WTC11 (cell line): ENCODE results near the gene BAK1. TPM values are rescaled to one million over a fixed set of nuclear protein-coding genes. Genes with fewer than 3 reads are reported as not detected.
A peak's percentile ranks its signal among the peaks of the same experiment; 100 is the strongest.

ENCODE experiments used
- ATAC-seq: fragments of 200-7000 bp; cut with Tn5 transposase; 2 replicates; pipeline ENCODE4 v1.10.0; 2021; ENCODE audit warnings: mild to moderate bottlenecking, moderate library complexity
- CTCF ChIA-PET: fragments of 300-600 bp; sonication (Branson Sonifier 250); formaldehyde crosslinking; loops from one replicate; lab custom pipeline; 2021; ENCODE audit warnings: antibody characterized with exemption; lab: Charles Lee
- POLR2A ChIA-PET: fragments of 350-600 bp; sonication (Branson Sonifier 250); formaldehyde crosslinking; loops from one replicate; lab custom pipeline; 2021; ENCODE audit warnings: antibody characterized with exemption; lab: Charles Lee
- DNase-seq: peaks from one replicate; pipeline ENCODE4 v3.0.0; 2021; ENCODE audit warnings: low spot score
- H3K27ac Mint-ChIP-seq: 2 replicates; pipeline ENCODE4 v1.8.0; 2021; ENCODE audit warnings: mixed read lengths
- H3K27me3 Mint-ChIP-seq: 2 replicates; pipeline ENCODE4 v1.8.0; 2021; ENCODE audit warnings: low read depth, mild to moderate bottlenecking, moderate library complexity, mixed read lengths
- H3K36me3 Mint-ChIP-seq: 2 replicates; pipeline ENCODE4 v1.8.0; 2021; ENCODE audit warnings: mixed read lengths
- H3K4me1 Mint-ChIP-seq: 2 replicates; pipeline ENCODE4 v1.8.0; 2022; ENCODE audit warnings: mixed read lengths
- H3K4me3 Mint-ChIP-seq: 2 replicates; pipeline ENCODE4 v1.8.0; 2021; ENCODE audit warnings: mild to moderate bottlenecking, moderate library complexity, mixed read lengths
- H3K9me3 Mint-ChIP-seq: 2 replicates; pipeline ENCODE4 v1.8.0; 2021; ENCODE audit warnings: mixed read lengths
- ATF1 ChIP-seq: sonication (generic); formaldehyde crosslinking; IDR thresholded peaks from 2 replicates; pipeline ENCODE4 v1.8.1; 2023; ENCODE audit warnings: mild to moderate bottlenecking, moderate library complexity, missing genetic modification reagents
- ESRRA ChIP-seq: sonication (generic); formaldehyde crosslinking; IDR thresholded peaks from 2 replicates; pipeline ENCODE4 v1.8.1; 2022; ENCODE audit warnings: mild to moderate bottlenecking, missing genetic modification reagents, borderline replicate concordance
- FOXK1 ChIP-seq: sonication (generic); formaldehyde crosslinking; IDR thresholded peaks from 2 replicates; pipeline ENCODE4 v1.8.0; 2022; ENCODE audit warnings: mild to moderate bottlenecking, moderate library complexity, missing genetic modification reagents
- FOXP1 ChIP-seq: sonication (generic); formaldehyde crosslinking; IDR thresholded peaks from 2 replicates; pipeline ENCODE4 v1.8.0; 2022; ENCODE audit warnings: missing genetic modification reagents, mild to moderate bottlenecking, moderate library complexity, borderline replicate concordance
- JUN ChIP-seq: sonication (generic); formaldehyde crosslinking; IDR thresholded peaks from 2 replicates; pipeline ENCODE4 v1.8.0; 2023; ENCODE audit warnings: mild to moderate bottlenecking, missing genetic modification reagents
- MXD4 ChIP-seq: fragments of 250-450 bp; sonication (Bioruptor Pico); IDR thresholded peaks from 2 replicates; pipeline ENCODE4 v1.8.0; 2021; ENCODE audit warnings: mild to moderate bottlenecking, moderate library complexity, borderline replicate concordance
- NR1H2 ChIP-seq: sonication (generic); formaldehyde crosslinking; IDR thresholded peaks from 2 replicates; pipeline ENCODE4 v1.9.0; 2021; ENCODE audit warnings: mild to moderate bottlenecking, moderate library complexity, missing genetic modification reagents
- RELA ChIP-seq: sonication (generic); formaldehyde crosslinking; IDR thresholded peaks from 2 replicates; pipeline ENCODE4 v1.8.1; 2022; ENCODE audit warnings: missing genetic modification reagents, mild to moderate bottlenecking, borderline replicate concordance
- TEAD4 ChIP-seq: sonication (generic); formaldehyde crosslinking; IDR thresholded peaks from 2 replicates; pipeline ENCODE4 v1.8.0; 2022; ENCODE audit warnings: mild to moderate bottlenecking, missing genetic modification reagents
- ZNF121 ChIP-seq: sonication (generic); formaldehyde crosslinking; IDR thresholded peaks from 2 replicates; pipeline ENCODE4 v1.8.0; 2023; ENCODE audit warnings: missing genetic modification reagents
- ZNF219 ChIP-seq: sonication (generic); formaldehyde crosslinking; IDR thresholded peaks from 2 replicates; pipeline ENCODE4 v1.8.0; 2023; ENCODE audit warnings: missing genetic modification reagents, mild to moderate bottlenecking, borderline replicate concordance
- ZNF396 ChIP-seq: fragments of 250-450 bp; sonication (Bioruptor Pico); IDR thresholded peaks from 2 replicates; pipeline ENCODE4 v1.8.0; 2021; ENCODE audit warnings: mild to moderate bottlenecking, moderate library complexity, borderline replicate concordance
- ZNF671 ChIP-seq: fragments of 250-450 bp; sonication (Bioruptor Pico); IDR thresholded peaks from 2 replicates; pipeline ENCODE4 v1.8.0; 2021; ENCODE audit warnings: mild to moderate bottlenecking
- total RNA-seq: library from RNA; stranded (reverse); gene quantifications from 3 replicates; pipeline ENCODE4 v1.2.3, GENCODE V29; 2021
- TF ChIP-seq, protein P1 (sequence below): fragments of 250-450 bp; sonication (Bioruptor Pico); IDR thresholded peaks from 2 replicates; pipeline ENCODE4 v1.8.0; 2021; ENCODE audit warnings: mild to moderate bottlenecking
- TF ChIP-seq, protein P2 (sequence below): sonication (generic); formaldehyde crosslinking; IDR thresholded peaks from 2 replicates; pipeline ENCODE4 v1.8.0; 2022; ENCODE audit warnings: missing genetic modification reagents
- TF ChIP-seq, protein P3 (sequence below): sonication (generic); formaldehyde crosslinking; IDR thresholded peaks from 2 replicates; pipeline ENCODE4 v1.8.0; 2022; ENCODE audit warnings: mild to moderate bottlenecking, missing genetic modification reagents
- TF ChIP-seq, protein P4 (sequence below): fragments of 250-450 bp; sonication (Bioruptor Pico); IDR thresholded peaks from 2 replicates; pipeline ENCODE4 v1.9.0; 2021; ENCODE audit warnings: mild to moderate bottlenecking
- TF ChIP-seq, protein P5 (sequence below): sonication (generic); formaldehyde crosslinking; IDR thresholded peaks from 2 replicates; pipeline ENCODE4 v1.8.1; 2022; ENCODE audit warnings: missing genetic modification reagents, borderline replicate concordance
- TF ChIP-seq, protein P6 (sequence below): fragments of 250-450 bp; sonication (Bioruptor Pico); IDR thresholded peaks from 2 replicates; pipeline ENCODE4 v2.1.2; 2022; ENCODE audit warnings: mild to moderate bottlenecking, moderate library complexity

The BAK1 gene
- total RNA-seq, 1 experiment from 2014 or later, result 40.5 TPM

DNA sequence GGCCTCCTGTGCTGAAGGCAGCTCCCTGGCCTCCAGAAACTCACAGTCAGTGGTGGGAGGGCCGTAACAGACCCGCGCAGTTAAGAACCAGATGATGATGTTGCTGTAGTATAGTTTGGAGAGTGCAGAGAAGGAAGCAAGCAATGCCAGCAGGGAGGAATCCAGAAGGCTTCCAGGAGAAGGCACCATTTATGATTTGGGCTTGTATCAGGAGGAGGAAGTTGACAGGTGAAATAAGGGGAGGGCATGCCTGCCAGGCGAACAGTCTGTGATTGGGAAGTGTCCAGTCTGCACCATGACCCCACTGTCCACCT lies 13.3 kb upstream of the BAK1 start:
- Mint-ChIP-seq H3K4me3 (peak overlapping the region; percentile 60), H3K4me1 (peaks cover 35% of the 10 kb centered on the region), H3K9me3 (peaks cover 7% of the 10 kb centered on the region; the same call in 1 of the 2 replicates), H3K27ac (peak overlapping the region; percentile 37; the same call in 1 of the 2 replicates), H3K27me3 (no peaks in the 10 kb centered on the region; the same call in none of the 2 replicates), H3K36me3 (no peaks in the 10 kb centered on the region)
- POLR2A ChIA-PET, result interaction anchor here (2.5 kb wide), 1 partner anchor 28 kb away, joined by 10 read pairs; the partner anchor contains the start of gene ITPR3
- DNase-seq, result no peak
- TF ChIP-seq ZNF219 (CRISPR knock-in tag) (no peak), FOXK1 (CRISPR knock-in tag) (no peak), ZNF396 (CRISPR knock-in tag) (no peak), ESRRA (CRISPR knock-in tag) (no peak), FOXP1 (no peak), ATF1 (CRISPR knock-in tag) (no peak)
- TF ChIP-seq, protein P1, sequence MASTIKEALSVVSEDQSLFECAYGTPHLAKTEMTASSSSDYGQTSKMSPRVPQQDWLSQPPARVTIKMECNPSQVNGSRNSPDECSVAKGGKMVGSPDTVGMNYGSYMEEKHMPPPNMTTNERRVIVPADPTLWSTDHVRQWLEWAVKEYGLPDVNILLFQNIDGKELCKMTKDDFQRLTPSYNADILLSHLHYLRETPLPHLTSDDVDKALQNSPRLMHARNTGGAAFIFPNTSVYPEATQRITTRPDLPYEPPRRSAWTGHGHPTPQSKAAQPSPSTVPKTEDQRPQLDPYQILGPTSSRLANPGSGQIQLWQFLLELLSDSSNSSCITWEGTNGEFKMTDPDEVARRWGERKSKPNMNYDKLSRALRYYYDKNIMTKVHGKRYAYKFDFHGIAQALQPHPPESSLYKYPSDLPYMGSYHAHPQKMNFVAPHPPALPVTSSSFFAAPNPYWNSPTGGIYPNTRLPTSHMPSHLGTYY, result no peak
- ATAC-seq, result no peak
- CTCF ChIA-PET, result interaction anchor here (1.3 to 4.4 kb wide), 6 partner anchors 10 to 462 kb away, joined by 3 to 33 read pairs (median 16); partner anchors contain the start of gene ITPR3

DNA sequence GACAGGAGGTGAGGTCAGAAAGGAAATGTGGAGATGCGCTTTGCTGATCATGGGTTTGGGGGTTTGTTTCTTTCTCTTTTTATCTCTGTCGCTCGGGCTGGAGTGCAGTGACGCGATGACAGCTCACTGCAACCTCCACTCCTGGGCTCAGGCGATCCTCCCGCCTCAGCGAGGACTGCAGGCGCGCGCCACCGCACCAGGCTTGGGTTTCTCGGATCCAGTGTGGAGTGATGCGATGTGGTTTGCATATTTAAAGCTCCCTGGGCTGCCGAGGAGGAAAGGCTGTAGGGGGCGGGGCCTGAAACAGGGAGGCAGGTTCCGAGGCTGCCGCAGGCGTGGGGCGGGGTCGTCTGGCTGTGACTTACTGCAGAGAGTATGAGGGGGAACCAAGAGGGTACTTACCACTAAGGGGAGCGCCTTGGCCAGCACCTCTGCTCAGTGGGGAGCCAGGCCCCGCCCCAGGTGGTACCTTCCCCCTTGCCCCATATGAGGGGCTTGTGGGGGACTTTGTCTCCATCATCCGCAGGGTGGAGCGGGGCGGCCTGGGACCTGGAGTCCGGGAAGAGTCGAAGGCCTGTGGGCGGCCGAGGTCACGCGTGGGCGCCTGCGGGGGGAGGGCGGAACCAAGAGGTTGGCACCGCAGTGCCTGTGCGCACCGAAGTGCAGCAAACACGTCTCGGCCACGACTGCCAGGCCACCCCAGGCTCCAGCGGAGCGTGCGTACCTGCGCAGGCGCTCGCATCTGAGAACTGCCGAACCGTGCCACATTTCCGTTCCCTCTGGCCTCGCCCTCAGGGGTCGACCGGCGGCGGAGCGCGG lies 12.7 kb upstream of the BAK1 start:
- DNase-seq, result peak; percentile 84
- H3K36me3 Mint-ChIP-seq, result no peaks in the 10 kb centered on the region
- H3K4me1 Mint-ChIP-seq, result peaks cover 35% of the 10 kb centered on the region
- H3K9me3 Mint-ChIP-seq, result peaks cover 7% of the 10 kb centered on the region; the same call in 1 of the 2 replicates
- no peaks in the 10 kb centered on the region; the same call in none of the 2 replicates for H3K27me3 Mint-ChIP-seq
- ChIA-PET CTCF (interaction anchor here (0.6 to 4.4 kb wide), 14 partner anchors 9 to 767 kb away, joined by 3 to 33 read pairs (median 6); partner anchors contain the start of genes BAK1, ITPR3 and ZBTB22), POLR2A (interaction anchor here (2.5 kb wide), 1 partner anchor 29 kb away, joined by 10 read pairs; the partner anchor contains the start of gene ITPR3)
- peak overlapping the region; percentile 60 for H3K4me3 Mint-ChIP-seq
- TF ChIP-seq NR1H2 (CRISPR knock-in tag), result no peak
- TF ChIP-seq, protein P2, sequence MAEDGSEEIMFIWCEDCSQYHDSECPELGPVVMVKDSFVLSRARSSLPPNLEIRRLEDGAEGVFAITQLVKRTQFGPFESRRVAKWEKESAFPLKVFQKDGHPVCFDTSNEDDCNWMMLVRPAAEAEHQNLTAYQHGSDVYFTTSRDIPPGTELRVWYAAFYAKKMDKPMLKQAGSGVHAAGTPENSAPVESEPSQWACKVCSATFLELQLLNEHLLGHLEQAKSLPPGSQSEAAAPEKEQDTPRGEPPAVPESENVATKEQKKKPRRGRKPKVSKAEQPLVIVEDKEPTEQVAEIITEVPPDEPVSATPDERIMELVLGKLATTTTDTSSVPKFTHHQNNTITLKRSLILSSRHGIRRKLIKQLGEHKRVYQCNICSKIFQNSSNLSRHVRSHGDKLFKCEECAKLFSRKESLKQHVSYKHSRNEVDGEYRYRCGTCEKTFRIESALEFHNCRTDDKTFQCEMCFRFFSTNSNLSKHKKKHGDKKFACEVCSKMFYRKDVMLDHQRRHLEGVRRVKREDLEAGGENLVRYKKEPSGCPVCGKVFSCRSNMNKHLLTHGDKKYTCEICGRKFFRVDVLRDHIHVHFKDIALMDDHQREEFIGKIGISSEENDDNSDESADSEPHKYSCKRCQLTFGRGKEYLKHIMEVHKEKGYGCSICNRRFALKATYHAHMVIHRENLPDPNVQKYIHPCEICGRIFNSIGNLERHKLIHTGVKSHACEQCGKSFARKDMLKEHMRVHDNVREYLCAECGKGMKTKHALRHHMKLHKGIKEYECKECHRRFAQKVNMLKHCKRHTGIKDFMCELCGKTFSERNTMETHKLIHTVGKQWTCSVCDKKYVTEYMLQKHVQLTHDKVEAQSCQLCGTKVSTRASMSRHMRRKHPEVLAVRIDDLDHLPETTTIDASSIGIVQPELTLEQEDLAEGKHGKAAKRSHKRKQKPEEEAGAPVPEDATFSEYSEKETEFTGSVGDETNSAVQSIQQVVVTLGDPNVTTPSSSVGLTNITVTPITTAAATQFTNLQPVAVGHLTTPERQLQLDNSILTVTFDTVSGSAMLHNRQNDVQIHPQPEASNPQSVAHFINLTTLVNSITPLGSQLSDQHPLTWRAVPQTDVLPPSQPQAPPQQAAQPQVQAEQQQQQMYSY, result peak; percentile 67
- TF ChIP-seq, protein P3, sequence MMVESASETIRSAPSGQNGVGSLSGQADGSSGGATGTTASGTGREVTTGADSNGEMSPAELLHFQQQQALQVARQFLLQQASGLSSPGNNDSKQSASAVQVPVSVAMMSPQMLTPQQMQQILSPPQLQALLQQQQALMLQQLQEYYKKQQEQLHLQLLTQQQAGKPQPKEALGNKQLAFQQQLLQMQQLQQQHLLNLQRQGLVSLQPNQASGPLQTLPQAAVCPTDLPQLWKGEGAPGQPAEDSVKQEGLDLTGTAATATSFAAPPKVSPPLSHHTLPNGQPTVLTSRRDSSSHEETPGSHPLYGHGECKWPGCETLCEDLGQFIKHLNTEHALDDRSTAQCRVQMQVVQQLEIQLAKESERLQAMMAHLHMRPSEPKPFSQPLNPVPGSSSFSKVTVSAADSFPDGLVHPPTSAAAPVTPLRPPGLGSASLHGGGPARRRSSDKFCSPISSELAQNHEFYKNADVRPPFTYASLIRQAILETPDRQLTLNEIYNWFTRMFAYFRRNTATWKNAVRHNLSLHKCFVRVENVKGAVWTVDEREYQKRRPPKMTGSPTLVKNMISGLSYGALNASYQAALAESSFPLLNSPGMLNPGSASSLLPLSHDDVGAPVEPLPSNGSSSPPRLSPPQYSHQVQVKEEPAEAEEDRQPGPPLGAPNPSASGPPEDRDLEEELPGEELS (CRISPR knock-in tag), result 0 out of 2 replicates have a peak, but pooled peaks have one; percentile 28
- peak; percentile 75 for ATAC-seq
- peak overlapping the region; percentile 93 for H3K27ac Mint-ChIP-seq

DNA sequence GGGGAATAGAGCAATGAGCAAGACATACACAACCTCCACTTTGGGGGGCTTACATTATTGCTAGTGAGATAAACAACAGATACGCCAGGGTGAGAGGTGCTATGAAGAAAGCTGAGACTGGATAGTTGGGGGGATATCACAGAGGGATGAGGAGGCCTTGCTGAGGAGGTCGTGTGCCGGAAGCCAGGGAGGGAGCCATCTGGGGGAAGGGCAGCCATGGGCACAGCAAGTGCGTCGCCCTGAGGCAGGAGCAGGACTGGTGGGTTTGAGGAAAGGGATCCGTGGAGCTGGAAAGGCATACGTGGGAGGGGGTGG lies 12.2 kb upstream of the BAK1 start:
- ATAC-seq (no peak), DNase-seq (no peak)
- Mint-ChIP-seq H3K27ac (peak overlapping the region; percentile 93), H3K9me3 (peaks cover 7% of the 10 kb centered on the region; the same call in 1 of the 2 replicates), H3K4me1 (peaks cover 35% of the 10 kb centered on the region), H3K36me3 (no peaks in the 10 kb centered on the region), H3K27me3 (no peaks in the 10 kb centered on the region; the same call in none of the 2 replicates), H3K4me3 (peak overlapping the region; percentile 60)
- ChIA-PET CTCF (interaction anchor here (0.6 to 4.4 kb wide), 13 partner anchors 9 to 768 kb away, joined by 3 to 33 read pairs (median 6); partner anchors contain the start of genes BAK1, ITPR3 and ZBTB22), POLR2A (interaction anchor here (2.5 kb wide), 1 partner anchor 30 kb away, joined by 10 read pairs; the partner anchor contains the start of gene ITPR3)
- TF ChIP-seq, protein P4, sequence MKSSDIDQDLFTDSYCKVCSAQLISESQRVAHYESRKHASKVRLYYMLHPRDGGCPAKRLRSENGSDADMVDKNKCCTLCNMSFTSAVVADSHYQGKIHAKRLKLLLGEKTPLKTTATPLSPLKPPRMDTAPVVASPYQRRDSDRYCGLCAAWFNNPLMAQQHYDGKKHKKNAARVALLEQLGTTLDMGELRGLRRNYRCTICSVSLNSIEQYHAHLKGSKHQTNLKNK, result no peak
- TF ChIP-seq FOXK1 (CRISPR knock-in tag), result no peak
- TF ChIP-seq ZNF671, result no peak
- TF ChIP-seq TEAD4 (CRISPR knock-in tag), result no peak
- TF ChIP-seq, protein P5, sequence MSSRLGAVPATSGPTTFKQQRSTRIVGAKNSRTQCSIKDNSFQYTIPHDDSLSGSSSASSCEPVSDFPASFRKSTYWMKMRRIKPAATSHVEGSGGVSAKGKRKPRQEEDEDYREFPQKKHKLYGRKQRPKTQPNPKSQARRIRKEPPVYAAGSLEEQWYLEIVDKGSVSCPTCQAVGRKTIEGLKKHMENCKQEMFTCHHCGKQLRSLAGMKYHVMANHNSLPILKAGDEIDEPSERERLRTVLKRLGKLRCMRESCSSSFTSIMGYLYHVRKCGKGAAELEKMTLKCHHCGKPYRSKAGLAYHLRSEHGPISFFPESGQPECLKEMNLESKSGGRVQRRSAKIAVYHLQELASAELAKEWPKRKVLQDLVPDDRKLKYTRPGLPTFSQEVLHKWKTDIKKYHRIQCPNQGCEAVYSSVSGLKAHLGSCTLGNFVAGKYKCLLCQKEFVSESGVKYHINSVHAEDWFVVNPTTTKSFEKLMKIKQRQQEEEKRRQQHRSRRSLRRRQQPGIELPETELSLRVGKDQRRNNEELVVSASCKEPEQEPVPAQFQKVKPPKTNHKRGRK (CRISPR knock-in tag), result no peak
- no peak for TF ChIP-seq RELA (CRISPR knock-in tag)
- TF ChIP-seq ZNF396 (CRISPR knock-in tag), result no peak
- TF ChIP-seq JUN (CRISPR knock-in tag), result no peak
- TF ChIP-seq ATF1 (CRISPR knock-in tag), result no peak
- no peak for TF ChIP-seq ZNF121 (CRISPR knock-in tag)
- TF ChIP-seq MXD4 (CRISPR knock-in tag), result no peak
- TF ChIP-seq, protein P6, sequence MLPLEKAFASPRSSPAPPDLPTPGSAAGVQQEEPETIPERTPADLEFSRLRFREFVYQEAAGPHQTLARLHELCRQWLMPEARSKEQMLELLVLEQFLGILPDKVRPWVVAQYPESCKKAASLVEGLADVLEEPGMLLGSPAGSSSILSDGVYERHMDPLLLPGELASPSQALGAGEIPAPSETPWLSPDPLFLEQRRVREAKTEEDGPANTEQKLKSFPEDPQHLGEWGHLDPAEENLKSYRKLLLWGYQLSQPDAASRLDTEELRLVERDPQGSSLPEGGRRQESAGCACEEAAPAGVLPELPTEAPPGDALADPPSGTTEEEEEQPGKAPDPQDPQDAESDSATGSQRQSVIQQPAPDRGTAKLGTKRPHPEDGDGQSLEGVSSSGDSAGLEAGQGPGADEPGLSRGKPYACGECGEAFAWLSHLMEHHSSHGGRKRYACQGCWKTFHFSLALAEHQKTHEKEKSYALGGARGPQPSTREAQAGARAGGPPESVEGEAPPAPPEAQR, result no peak
